Glomerular endothelial cell (primary cell): Measurements from ENCODE around the gene CNGB1. TPM values are rescaled to one million over a fixed set of nuclear protein-coding genes. Genes with fewer than 3 reads are reported as not detected.
"Not testable (repeated sequence)": the region's sequence is repeated elsewhere in the genome, so short reads cannot be mapped to it uniquely, and the experiment has no call there.

Experiments
- DNase-seq: peaks from one replicate; pipeline ENCODE4 v3.0.0-alpha.2; 2011; ENCODE audit warnings: low read depth, low spot score; ENCODE audit errors: extremely low read depth
- total RNA-seq: library from RNA; depleted of rRNA; stranded (reverse); fragments of >200 nt; gene quantifications from 2 replicates; pipeline ENCODE4 v1.2.3, GENCODE V29; 2015

The CNGB1 gene
- total RNA-seq, 1 donor from 2014 or later, result not detected

DNA sequence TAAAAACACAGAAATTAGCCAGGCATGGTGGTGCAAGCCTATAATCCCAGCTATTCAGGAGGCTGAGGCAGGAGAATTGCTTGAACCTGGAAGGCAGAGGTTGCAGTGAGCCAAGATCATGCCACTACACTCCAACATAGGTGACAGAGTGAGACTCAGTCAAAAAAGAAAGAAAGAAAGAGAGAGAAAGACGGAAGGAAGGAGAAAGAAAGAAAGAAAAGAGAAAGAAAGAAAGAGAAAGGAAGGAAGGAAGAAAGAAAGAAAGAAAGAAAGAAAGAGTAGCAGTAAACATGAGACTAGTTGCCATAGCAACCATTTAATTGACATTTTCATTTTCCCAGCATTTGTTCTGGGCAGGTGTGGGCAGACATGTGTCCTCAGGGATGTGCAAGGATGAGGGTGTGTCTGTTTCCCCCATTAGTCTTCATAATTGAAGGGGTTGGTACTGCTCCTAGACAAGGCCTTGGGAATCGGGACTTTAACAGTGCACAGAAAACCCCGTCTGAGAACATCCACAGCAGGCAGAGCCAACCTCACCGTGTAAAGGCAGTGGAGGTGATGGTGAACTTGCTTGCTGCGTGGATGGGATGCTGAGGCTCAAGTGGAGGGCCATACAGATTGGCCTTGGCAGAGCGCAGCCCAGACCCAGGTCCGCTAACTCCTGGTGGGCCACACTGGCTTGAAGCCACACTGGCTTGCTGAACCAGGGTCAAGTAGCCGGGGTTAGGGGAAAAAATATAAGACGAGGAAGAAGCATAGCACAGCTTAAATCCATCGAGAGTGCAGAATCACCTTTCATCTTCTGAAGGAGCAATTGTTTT, 133.4 kb downstream of the CNGB1 start:
- no peak for DNase-seq

DNA sequence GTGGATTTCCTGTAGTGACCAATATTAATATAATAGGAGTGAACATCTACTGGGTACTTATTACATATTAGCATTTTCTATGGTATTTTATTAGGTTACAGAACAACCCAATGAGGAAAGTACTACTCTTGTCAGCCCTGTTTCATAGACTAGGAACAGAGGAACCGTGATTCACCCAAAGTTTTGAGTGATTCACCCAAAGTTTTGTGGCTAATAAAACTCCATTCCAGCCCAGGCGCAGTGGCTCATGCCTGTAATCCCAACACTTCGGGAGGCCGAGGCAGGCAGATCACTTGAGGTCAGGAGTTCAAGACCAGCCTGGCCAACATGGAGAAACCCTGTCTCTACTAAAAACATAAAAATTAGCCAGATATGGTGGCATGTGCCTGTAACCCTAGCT, 135.5 kb downstream of the CNGB1 start:
- not testable (repeated sequence) for DNase-seq

DNA sequence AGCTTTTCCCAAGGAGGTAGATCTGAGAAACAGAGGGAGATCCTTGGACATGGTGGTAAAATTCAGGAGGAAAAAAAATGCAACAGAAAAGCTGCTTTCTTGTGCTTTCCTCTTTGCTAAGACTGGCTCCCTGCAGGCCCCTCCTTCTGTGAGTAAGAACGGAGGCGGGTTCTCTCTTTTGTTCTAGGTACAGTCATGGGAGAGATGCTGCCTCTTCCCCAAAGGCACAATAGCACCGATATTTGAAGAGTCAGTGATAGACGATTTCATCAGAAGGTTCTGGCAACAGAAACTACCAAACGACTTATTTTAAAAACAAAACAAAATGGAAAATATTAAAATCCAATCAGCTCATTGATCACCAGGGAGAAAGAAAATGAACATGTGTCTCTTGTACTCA, 136.0 kb downstream of the CNGB1 start:
- no peak for DNase-seq

Other genes starting within 250 kb of the CNGB1 start
- 23.1 and 25.2 TPM in 2 replicates for gene KATNB1, start 235.4 kb downstream of the CNGB1 start, total RNA-seq
- 52.2 and 76.7 TPM in 2 replicates for gene KIFC3, start 168.6 kb downstream of the CNGB1 start, total RNA-seq
- gene ZNF319, start 29.5 kb upstream of the CNGB1 start, total RNA-seq, result 10.8 and 11.3 TPM in 2 replicates
- gene USB1, start 30.3 kb upstream of the CNGB1 start, total RNA-seq, result 76.5 and 85.7 TPM in 2 replicates
- gene MMP15, start 54.6 kb upstream of the CNGB1 start, total RNA-seq, result 41.2 and 60.8 TPM in 2 replicates
- gene CFAP20, start 158.3 kb upstream of the CNGB1 start, total RNA-seq, result 58.1 and 71.5 TPM in 2 replicates
- 50.7 and 68.8 TPM in 2 replicates for gene CSNK2A2, start 227.0 kb upstream of the CNGB1 start, total RNA-seq